Stomach (tissue), 19 donors: ENCODE results near the gene WDR19. TPM values are rescaled to one million over a fixed set of nuclear protein-coding genes. Genes with fewer than 3 reads are reported as not detected.
A peak's percentile ranks its signal among the peaks of the same experiment; 100 is the strongest.
"Not testable (repeated sequence)": the region's sequence is repeated elsewhere in the genome, so short reads cannot be mapped to it uniquely, and the experiment has no call there.

Experiments used
- DNase-seq, 2 donors: peaks; one replicate each; pipeline versions ENCODE4 v3.0.0 to v3.0.0-alpha.2; 2013 to 2019
- H3K27ac ChIP-seq, 5 donors: fragments of 200-600 bp in 4 of 5; sonication (generic) in 4 of 5; one replicate each; pipeline ENCODE4 v1.5.1; 2013 to 2019; ENCODE audit warnings: mild to moderate bottlenecking in 1 of 5, moderate library complexity in 1 of 5
- H3K27me3 ChIP-seq, 3 donors: fragments of 200-600 bp; sonication (generic); one replicate each; pipeline ENCODE4 v1.5.1; 2017 to 2019; ENCODE audit warnings: mixed run types in 1 of 3
- H3K36me3 ChIP-seq, 4 donors: fragments of 200-600 bp; sonication (generic); 1 replicate in 3 of 4; 2 replicates in 1 of 4; pipeline ENCODE4 v1.5.1; 2016 to 2019
- H3K4me1 ChIP-seq, 4 donors: fragments of 200-600 bp; sonication (generic); one replicate each; pipeline ENCODE4 v1.5.1; 2016 to 2019
- H3K4me3 ChIP-seq, 4 donors: fragments of 200-600 bp; sonication (generic) in 3 of 4; one replicate each; pipeline ENCODE4 v1.5.1; 2016 to 2019; ENCODE audit warnings: mild to moderate bottlenecking in 1 of 4
- H3K9me3 ChIP-seq, 4 donors: fragments of 200-600 bp; sonication (generic); one replicate each; pipeline ENCODE4 v1.5.1; 2016 to 2019
- EP300 ChIP-seq: sonication (generic); formaldehyde crosslinking; IDR thresholded peaks from one replicate; pipeline ENCODE4 v1.6.1; 2017; ENCODE audit warnings: antibody characterized with exemption
- POLR2A ChIP-seq, 4 donors: fragments of 450-650 bp; IDR thresholded peaks; one replicate each; pipeline ENCODE4 v1.6.1; 2016; ENCODE audit warnings: antibody characterized with exemption in 4 of 4, control low read depth in 2 of 4, mild to moderate bottlenecking in 1 of 4, moderate library complexity in 1 of 4
- POLR2AphosphoS5 ChIP-seq, 3 donors: sonication (generic); formaldehyde crosslinking; IDR thresholded peaks; one replicate each; pipeline ENCODE4 v1.6.1; 2016; ENCODE audit warnings: antibody characterized with exemption in 3 of 3
- WGBS, 5 donors: extraction: QIAGEN DNeasy Blood & Tissue Kit in 3 of 5; methylation state at CpG; one replicate each; pipeline versions ENCODE4 v1.1.5 to v1.1.7; 2013 to 2018; 5-methylcytosine and 5-hydroxymethylcytosine counted together
- intact Hi-C: fragments of 100-400 bp; cut with DNase I; formaldehyde crosslinking; loops from one replicate; pipeline ENCODE4 v1.15.1; 2023; ENCODE audit warnings: low total_unique reads
- long read RNA-seq, 10 donors: transcript quantifications; one replicate each; lab custom pipeline, GENCODE V29; 2026
- polyA plus RNA-seq, 3 donors: library from polyadenylated mRNA; stranded (reverse); fragments of 200-250 nt; gene quantifications; one replicate each; pipeline ENCODE4 v1.2.3, GENCODE V29; 2013
- total RNA-seq, 5 donors: library from RNA; depleted of rRNA; stranded (reverse); fragments of >200 nt; gene quantifications; one replicate each; pipeline versions ENCODE4 v1.1.0 to v1.2.3, GENCODE V29; 2014 to 2016
- TF ChIP-seq, protein P1 (sequence below), 7 experiments: fragments of 450-650 bp in 4 of 7; fragments of 200-600 bp in 3 of 7; sonication (generic) in 3 of 7; IDR thresholded peaks; one replicate each; pipeline ENCODE4 v1.5.1; 2016 to 2019; ENCODE audit warnings: antibody characterized with exemption in 7 of 7, control low read depth in 2 of 7, mild to moderate bottlenecking in 1 of 7
- donor health status: healthy with polysubstance abuse.
- donor health status: Bipolar disorder and iron deficiency.
- donor health status: healthy.

Gene WDR19
- total RNA-seq (100 to 1,000 TPM in 1 of 5 donors, 10 to 100 TPM in 3, 1 to 10 TPM in 1; 2.3 to 103 (median 55.5) TPM), polyA plus RNA-seq (10 to 100 TPM; 12.0 to 35.8 (median 14.5) TPM)
- long read RNA-seq, donor 1: 0 reads
- long read RNA-seq, donor 2: 0 reads
- long read RNA-seq, donor 3: 0 reads
- long read RNA-seq, donor 4, partial matches to known transcripts: 0 of 1 reads
- long read RNA-seq, donor 4, other reads (novel, unspliced or antisense): 0 of 1 reads
- long read RNA-seq, donor 5, full-length matches to known transcripts: 1 of 1 reads
- long read RNA-seq, donor 5, partial matches to known transcripts: 0 of 1 reads
- long read RNA-seq, donor 5, other reads (novel, unspliced or antisense): 0 of 1 reads
- long read RNA-seq, donor 6: 0 reads
- long read RNA-seq, donor 7: 0 reads
- long read RNA-seq, donor 8, partial matches to known transcripts: 0 of 1 reads
- long read RNA-seq, donor 8, other reads (novel, unspliced or antisense): 0 of 1 reads
- long read RNA-seq, donor 9: 0 reads
- long read RNA-seq, donor 10, partial matches to known transcripts: 0 of 2 reads
- long read RNA-seq, donor 10, other reads (novel, unspliced or antisense): 0 of 2 reads

DNA sequence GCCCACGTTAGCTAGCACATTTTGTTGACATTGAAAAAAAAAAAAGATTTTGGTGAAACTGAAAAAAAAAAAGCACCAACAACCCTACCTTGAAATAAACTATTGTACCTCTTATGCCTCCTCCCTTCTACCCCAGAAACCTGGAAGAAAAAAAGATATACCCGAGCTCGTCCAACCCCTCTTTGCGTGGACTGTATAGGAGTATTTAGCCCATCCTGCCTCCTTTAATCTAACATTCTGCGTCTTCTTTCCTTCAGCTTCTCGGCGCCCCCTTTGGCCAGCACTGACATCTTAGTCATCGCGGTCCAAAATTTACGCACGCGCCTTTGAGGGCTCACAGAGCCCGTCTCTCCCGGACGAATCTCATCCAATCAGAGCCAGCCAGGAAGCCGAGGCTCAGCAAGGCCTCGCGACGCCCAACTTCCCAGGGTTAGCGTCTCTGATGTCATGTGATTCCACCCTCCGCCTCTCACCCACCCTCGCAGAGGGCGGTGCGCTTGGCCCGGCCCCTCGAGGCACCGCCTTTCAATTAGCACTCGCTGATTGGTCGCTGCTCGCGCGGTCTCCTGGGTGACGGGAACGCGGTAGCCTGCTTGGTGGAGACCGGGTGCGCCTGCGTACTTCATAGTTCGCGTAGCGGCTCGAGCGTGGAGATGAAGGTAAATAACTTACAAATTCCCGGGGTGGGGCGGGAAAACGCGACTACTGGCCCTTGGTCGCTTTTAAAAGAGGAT, at the start of gene WDR19:
TSS of gene WDR19 (plus strand) at position 625 of the 734 bp plus-strand sequence. CDS start at position 654, 29 bp downstream.
- WGBS, 5 donors: 0 to 1% (median 0%) methylated on average over 48 of the region's 48 CpGs
- peak; percentile 99 to 100 for DNase-seq
- Histone ChIP-seq H3K9me3 (no peaks in the 10 kb centered on the region), H3K27ac (peak within 1 kb of the TSS; percentile 47 to 88 (median 75)), H3K4me1 (peaks cover 0 to 27% (median 15%) of the 10 kb centered on the region in 4 donors), H3K36me3 (peaks cover 0 to 7% (median 4%) of the 10 kb centered on the region in 4 donors), H3K27me3 (no peaks in the 10 kb centered on the region), H3K4me3 (peak within 1 kb of the TSS; percentile 73 to 99 (median 89))
- intact Hi-C loops: no loop called here
- TF ChIP-seq, protein P1, sequence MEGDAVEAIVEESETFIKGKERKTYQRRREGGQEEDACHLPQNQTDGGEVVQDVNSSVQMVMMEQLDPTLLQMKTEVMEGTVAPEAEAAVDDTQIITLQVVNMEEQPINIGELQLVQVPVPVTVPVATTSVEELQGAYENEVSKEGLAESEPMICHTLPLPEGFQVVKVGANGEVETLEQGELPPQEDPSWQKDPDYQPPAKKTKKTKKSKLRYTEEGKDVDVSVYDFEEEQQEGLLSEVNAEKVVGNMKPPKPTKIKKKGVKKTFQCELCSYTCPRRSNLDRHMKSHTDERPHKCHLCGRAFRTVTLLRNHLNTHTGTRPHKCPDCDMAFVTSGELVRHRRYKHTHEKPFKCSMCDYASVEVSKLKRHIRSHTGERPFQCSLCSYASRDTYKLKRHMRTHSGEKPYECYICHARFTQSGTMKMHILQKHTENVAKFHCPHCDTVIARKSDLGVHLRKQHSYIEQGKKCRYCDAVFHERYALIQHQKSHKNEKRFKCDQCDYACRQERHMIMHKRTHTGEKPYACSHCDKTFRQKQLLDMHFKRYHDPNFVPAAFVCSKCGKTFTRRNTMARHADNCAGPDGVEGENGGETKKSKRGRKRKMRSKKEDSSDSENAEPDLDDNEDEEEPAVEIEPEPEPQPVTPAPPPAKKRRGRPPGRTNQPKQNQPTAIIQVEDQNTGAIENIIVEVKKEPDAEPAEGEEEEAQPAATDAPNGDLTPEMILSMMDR (IDR thresholded peaks at IDR 0.05): peak in 5 of 7 experiments; percentile 24 to 50 (median 47)
- no peak for TF ChIP-seq POLR2A (IDR thresholded peaks at IDR 0.05)
- TF ChIP-seq POLR2AphosphoS5 (IDR thresholded peaks at IDR 0.05): peak; percentile 35 to 89 (median 48)

DNA sequence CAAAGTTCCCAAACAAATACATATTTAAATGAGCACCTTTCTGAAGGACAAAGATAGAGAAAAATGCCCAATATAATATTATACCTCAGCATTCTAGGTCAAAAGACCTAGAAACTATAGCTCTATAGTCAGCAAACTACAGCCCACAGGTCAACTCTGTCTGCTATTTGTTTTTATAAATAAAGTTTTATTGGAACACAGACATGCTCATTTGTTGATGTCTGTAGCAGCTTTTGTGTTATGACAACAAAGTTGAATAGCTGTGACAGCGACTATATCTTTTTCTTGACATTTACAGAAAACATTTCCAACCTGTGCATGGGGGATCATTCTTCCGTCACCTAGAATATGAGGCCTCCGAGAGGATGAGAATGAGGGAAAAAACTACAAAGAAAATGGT, 48.7 kb upstream of the WDR19 start:
- intact Hi-C loops: loop anchor here (10.0 kb wide), 1 partner anchor 369 kb away; no protein-coding TSS in a partner anchor
- 94 to 97% (median 96%) methylated on average over 3 of the region's 3 CpGs for WGBS, 5 donors

DNA sequence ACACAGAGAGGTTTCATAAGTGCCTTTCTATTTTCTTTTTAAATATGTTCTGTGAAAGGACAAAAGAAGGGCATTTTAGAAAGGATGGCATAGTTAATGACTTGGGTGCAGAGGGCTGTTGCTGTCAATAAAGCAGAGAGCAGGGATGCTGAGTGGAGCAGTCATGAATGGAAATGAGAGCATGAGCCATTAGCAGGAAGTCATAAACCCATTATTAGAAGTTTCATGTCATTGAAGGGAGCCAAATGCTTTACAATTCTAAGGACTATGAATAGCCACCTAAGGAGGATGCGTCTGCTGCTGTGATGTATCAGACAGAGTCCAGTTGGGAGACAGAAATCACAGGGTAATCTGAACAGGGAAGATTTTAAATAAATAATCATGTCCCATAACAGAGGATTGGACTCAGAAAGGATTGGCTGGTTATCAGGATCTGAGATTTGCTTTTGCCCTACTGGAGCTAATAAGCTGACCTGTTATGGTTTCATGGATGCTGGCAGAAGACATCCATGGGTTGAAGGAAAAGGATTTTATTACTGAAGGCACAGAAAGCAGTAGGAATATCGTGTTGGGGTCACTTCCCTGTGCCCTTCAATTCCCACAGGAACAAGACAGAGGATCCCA, 47.5 kb upstream of the WDR19 start:
- no peaks in the 10 kb centered on the region for H3K36me3 ChIP-seq
- no peak overlapping the region for H3K4me3 ChIP-seq
- peak in 1 of 2 donors; percentile 8 for DNase-seq
- 41 to 51% (median 46%) methylated on average over 2 of the region's 2 CpGs for WGBS, 5 donors
- no peak overlapping the region for H3K27ac ChIP-seq
- peaks cover 0 to 11% (median 8%) of the 10 kb centered on the region in 4 donors for H3K4me1 ChIP-seq
- no peaks in the 10 kb centered on the region for H3K27me3 ChIP-seq
- no peaks in the 10 kb centered on the region for H3K9me3 ChIP-seq
- TF ChIP-seq POLR2AphosphoS5 (IDR thresholded peaks at IDR 0.05) (no peak), EP300 (no peak), POLR2A (IDR thresholded peaks at IDR 0.05) (no peak)
- TF ChIP-seq, protein P1 (IDR thresholded peaks at IDR 0.05): no peak
- intact Hi-C loops: loop anchor here (5.0 to 10.0 kb wide), 2 partner anchors 227 to 370 kb away; no protein-coding TSS in a partner anchor

More for the DNA sequence above, 48.7 kb upstream of the WDR19 start:
- no peak for DNase-seq
- TF ChIP-seq POLR2A (IDR thresholded peaks at IDR 0.05) (no peak), EP300 (no peak), POLR2AphosphoS5 (IDR thresholded peaks at IDR 0.05) (no peak)
- TF ChIP-seq, protein P1 (IDR thresholded peaks at IDR 0.05): no peak
- no peaks in the 10 kb centered on the region for H3K9me3 ChIP-seq
- H3K4me1 ChIP-seq: peaks cover 0 to 11% (median 8%) of the 10 kb centered on the region in 4 donors
- H3K36me3 ChIP-seq: no peaks in the 10 kb centered on the region
- no peaks in the 10 kb centered on the region for H3K27me3 ChIP-seq
- H3K4me3 ChIP-seq: no peak overlapping the region
- no peak overlapping the region for H3K27ac ChIP-seq

DNA sequence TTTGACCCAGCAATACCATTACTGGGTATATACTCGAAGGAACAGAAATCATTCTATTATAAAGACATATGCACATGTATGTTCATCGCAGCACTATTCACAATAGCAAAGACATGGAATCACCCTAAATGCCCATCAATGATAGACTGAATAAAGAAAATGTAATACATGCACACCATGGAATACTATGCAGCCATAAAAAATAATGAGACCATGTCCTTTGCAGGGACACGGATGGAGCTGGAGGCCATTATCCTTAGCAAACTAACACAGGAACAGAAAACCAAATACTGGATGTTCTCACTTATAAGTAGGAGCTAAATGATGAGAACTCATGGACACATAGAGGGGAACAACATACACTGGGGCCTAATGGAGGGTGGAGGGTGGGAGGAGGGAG, 44.1 kb upstream of the WDR19 start:
- H3K4me3 ChIP-seq, DNase-seq, H3K27ac ChIP-seq, H3K27me3 ChIP-seq, H3K9me3 ChIP-seq, H3K36me3 ChIP-seq: not testable (repeated sequence)
- WGBS, 5 donors: 67 to 87% (median 77%) methylated on average over 3 of the region's 3 CpGs
- peaks cover 0 to 11% (median 8%) of the 10 kb centered on the region in 4 donors for H3K4me1 ChIP-seq
- intact Hi-C loops: loop anchor here (5.0 to 10.0 kb wide), 2 partner anchors 231 to 373 kb away; no protein-coding TSS in a partner anchor
